Epithelial cell of esophagus (primary cell): ENCODE measurements around the gene GTF3C4.
A peak's percentile ranks its signal among the peaks of the same experiment; 100 is the strongest.

Experiments used
- DNase-seq: peaks from one replicate; pipeline ENCODE4 v3.0.0; 2010; ENCODE audit warnings: low read depth
- H3K4me3 ChIP-seq: 2 replicates; pipeline ENCODE4 v1.5.1; 2011; ENCODE audit warnings: mild to moderate bottlenecking, low read length, control low read depth
- CTCF ChIP-seq: IDR thresholded peaks from 2 replicates; pipeline ENCODE4 v1.5.1; 2011; ENCODE audit warnings: low read depth, mild to moderate bottlenecking, low read length, control low read depth, inconsistent platforms; ENCODE audit not compliant: insufficient read depth; ENCODE audit errors: missing control alignments

GTF3C4 gene

DNA sequence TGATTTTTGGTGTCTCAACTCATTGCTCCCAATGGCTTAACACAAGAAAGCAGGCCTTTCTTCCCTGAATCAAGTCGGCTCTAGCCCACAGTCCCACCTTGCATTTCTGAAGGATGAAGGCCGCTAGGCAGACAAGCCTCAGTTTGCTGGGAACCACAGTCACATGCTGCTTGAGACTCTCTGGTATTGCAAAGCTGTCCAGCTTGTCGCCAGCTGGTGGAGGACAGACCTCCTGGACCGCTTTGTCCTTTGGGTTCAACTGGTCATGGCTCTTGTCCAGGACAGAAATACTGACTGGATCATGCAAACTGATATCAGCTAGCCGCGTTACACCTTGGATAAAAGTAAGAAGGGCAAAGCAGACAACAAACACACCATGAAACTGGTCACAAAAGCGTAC lies 23.5 kb upstream of the GTF3C4 start:
- DNase-seq: no peak

GRCh38 chr9:132647355-132647754 lies 22.9 kb upstream of the GTF3C4 start:
- TF ChIP-seq CTCF: no peak
- peak; percentile 44 for DNase-seq
- no peak overlapping the region for H3K4me3 ChIP-seq

More for the DNA sequence above, 23.5 kb upstream of the GTF3C4 start:
- no peak for TF ChIP-seq CTCF
- H3K4me3 ChIP-seq: no peak overlapping the region

DNA sequence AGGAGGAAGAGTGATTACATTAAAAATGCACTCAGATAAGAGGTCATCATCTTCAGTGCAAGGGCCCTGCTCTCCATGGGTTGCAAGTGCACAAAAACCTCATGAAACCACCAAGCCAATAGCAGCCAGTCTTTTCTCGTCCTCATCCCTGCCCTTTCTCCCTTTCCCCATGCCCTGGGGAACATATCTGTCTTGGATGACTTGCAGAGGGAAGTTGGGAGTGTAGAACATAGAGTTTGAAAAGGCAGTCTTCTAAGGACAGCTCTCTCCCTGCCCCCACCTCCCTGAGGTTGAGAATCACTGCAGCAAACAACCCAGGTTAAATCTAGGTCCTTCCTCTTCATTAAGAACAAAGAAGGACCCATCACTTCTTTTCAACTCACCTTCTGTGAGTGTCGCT lies 22.5 kb upstream of the GTF3C4 start:
- TF ChIP-seq CTCF: no peak
- DNase-seq: no peak
- no peak overlapping the region for H3K4me3 ChIP-seq

- TF ChIP-seq CTCF: no peak
- no peak overlapping the region for H3K4me3 ChIP-seq
- DNase-seq: no peak
These were observed 22.0 kb upstream of the GTF3C4 start for GRCh38 chr9:132648283-132648682.

DNA sequence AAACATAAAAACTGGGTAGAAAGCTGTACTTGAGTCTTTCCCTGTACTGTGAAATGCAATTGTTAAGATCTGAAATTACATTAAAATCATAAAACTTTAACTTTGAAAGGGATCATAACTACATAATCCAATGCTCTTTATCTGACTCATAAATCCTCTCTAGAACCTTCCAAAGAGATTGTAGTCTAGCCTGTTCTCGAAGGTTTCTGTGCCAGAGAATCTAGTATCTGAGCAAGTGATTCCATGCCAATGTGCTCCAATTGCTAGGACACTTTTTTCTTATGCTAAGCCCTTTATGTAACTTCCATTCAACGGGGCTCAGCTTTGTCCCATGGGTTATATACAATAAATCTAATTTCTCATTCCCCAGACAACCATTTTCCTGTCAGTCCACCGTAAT lies 21.6 kb upstream of the GTF3C4 start:
- DNase-seq: no peak
- no peak for TF ChIP-seq CTCF
- H3K4me3 ChIP-seq: no peak overlapping the region

DNA sequence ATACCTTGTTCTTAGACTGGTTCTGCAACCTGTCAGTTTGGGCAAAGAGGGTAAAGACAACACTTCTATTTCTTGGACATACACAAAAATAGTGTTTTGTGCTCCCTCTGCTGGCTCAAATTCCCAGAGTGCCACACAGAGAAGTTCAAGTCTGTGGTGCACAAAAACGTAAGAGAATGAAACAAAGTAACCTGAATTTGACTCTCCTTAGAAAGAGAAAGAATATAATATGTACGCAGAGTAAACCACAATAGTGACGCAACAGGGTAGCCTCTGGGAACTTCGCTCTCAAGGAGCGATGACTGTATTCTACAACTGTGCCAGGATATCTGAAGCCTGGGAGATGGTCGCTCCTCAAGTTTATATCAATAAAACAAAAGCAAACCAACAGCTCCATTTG lies 19.0 kb upstream of the GTF3C4 start:
- no peak overlapping the region for H3K4me3 ChIP-seq
- DNase-seq: peak; percentile 65
- TF ChIP-seq CTCF: peak; percentile 59

GRCh38 chr9:132656299-132656698 lies 14.0 kb upstream of the GTF3C4 start:
- TF ChIP-seq CTCF: no peak
- H3K4me3 ChIP-seq: no peak overlapping the region
- DNase-seq: no peak
